PC-3 (cell line): ENCODE measurements around the gene MARF1. TPM values are rescaled to one million over a fixed set of nuclear protein-coding genes. Genes with fewer than 3 reads are reported as not detected.

ENCODE experiments used
- ATAC-seq: fragments of 200-7000 bp; cut with Tn5 transposase; 2 replicates; pipeline ENCODE4 v1.9.1; 2020; ENCODE audit warnings: mild to moderate bottlenecking, moderate library complexity
- BruUV-seq: library from RNA; stranded (reverse); fragments of 400-500 nt; replicated peaks from 2 replicates; lab custom pipeline; 2021; lab: Mats Ljungman, UMichigan
- CTCF ChIA-PET: fragments of 300-600 bp; sonication (Branson Sonifier 250); formaldehyde crosslinking; loops from one replicate; lab custom pipeline; 2022; ENCODE audit warnings: antibody characterized with exemption; lab: Charles Lee
- POLR2A ChIA-PET: fragments of 300-600 bp; sonication (Branson Sonifier 250); formaldehyde crosslinking; loops from one replicate; lab custom pipeline; 2022; ENCODE audit warnings: antibody characterized with exemption; ENCODE audit not compliant: unreplicated experiment; lab: Charles Lee
- DNase-seq: peaks from one replicate; pipeline ENCODE4 v3.0.0-alpha.2; 2015
- H2AFZ ChIP-seq: fragments of 300-600 bp; sonication (generic); 2 replicates; pipeline ENCODE4 v1.6.0; 2016; ENCODE audit warnings: antibody characterized with exemption, low read length
- H3F3A ChIP-seq: fragments of 300-600 bp; sonication (generic); one replicate; pipeline ENCODE4 v1.6.0; 2017; ENCODE audit warnings: antibody characterized with exemption, low read length, control low read depth, mild to moderate bottlenecking; ENCODE audit not compliant: unreplicated experiment
- H3K27ac ChIP-seq: fragments of 300-600 bp; sonication (generic); 2 replicates; pipeline ENCODE4 v1.5.1; 2016; ENCODE audit warnings: mild to moderate bottlenecking, low read length
- H3K27me3 ChIP-seq: fragments of 300-600 bp; sonication (generic); 2 replicates; pipeline ENCODE4 v1.6.1; 2016; ENCODE audit warnings: low read length, mixed read lengths
- H3K36me3 ChIP-seq: fragments of 300-600 bp; sonication (generic); 2 replicates; pipeline ENCODE4 v1.6.1; 2016; ENCODE audit warnings: low read depth, mixed run types, low read length, mixed read lengths
- H3K4me1 ChIP-seq: fragments of 300-600 bp; sonication (generic); 2 replicates; pipeline ENCODE4 v1.5.1; 2016; ENCODE audit warnings: low read length; ENCODE audit not compliant: insufficient read depth
- H3K4me2 ChIP-seq: fragments of 300-600 bp; sonication (generic); 2 replicates; pipeline ENCODE4 v1.6.0; 2016; ENCODE audit warnings: low read length
- H3K4me3 ChIP-seq: fragments of 300-600 bp; sonication (generic); 2 replicates; pipeline ENCODE4 v1.5.1; 2016; ENCODE audit warnings: mild to moderate bottlenecking, low read length, mixed read lengths
- H3K79me2 ChIP-seq: fragments of 300-600 bp; sonication (generic); 2 replicates; pipeline ENCODE4 v1.6.1; 2017; ENCODE audit warnings: low read length, mixed read lengths
- H3K9ac ChIP-seq: fragments of 300-600 bp; sonication (generic); 2 replicates; pipeline ENCODE4 v1.6.0; 2016; ENCODE audit warnings: mild to moderate bottlenecking, low read length
- H3K9me2 ChIP-seq: fragments of 300-600 bp; sonication (generic); replicated peaks from 2 replicates; pipeline ENCODE4 v1.6.1; 2016; ENCODE audit warnings: mixed run types, low read length, mixed read lengths
- H3K9me3 ChIP-seq: fragments of 300-600 bp; sonication (generic); 2 replicates; pipeline ENCODE4 v1.6.1; 2016; ENCODE audit warnings: low read length, mixed read lengths
- H4K20me1 ChIP-seq: fragments of 300-600 bp; sonication (generic); 2 replicates; pipeline ENCODE4 v1.6.1; 2016; ENCODE audit warnings: low read length, mixed read lengths
- EZH2 ChIP-seq: fragments of 300-600 bp; sonication (generic); IDR thresholded peaks from one replicate; pipeline ENCODE4 v1.6.1; 2017; ENCODE audit warnings: antibody characterized with exemption, mild to moderate bottlenecking, low read length; ENCODE audit not compliant: unreplicated experiment
- EZH2phosphoT487 ChIP-seq: fragments of 300-600 bp; sonication (generic); IDR thresholded peaks from 2 replicates; pipeline ENCODE4 v1.6.1; 2018; ENCODE audit warnings: mild to moderate bottlenecking, antibody characterized with exemption, low read length, borderline replicate concordance
- intact Hi-C: fragments of 100-400 bp; cut with micrococcal nuclease; formaldehyde crosslinking; loops from 2 replicates; pipeline ENCODE4 v1.9.0; 2023
- total RNA-seq: library from RNA; depleted of rRNA; stranded (reverse); fragments of >200 nt; gene quantifications from 2 replicates; pipeline ENCODE4 v1.2.3, GENCODE V29; 2014
- TF ChIP-seq, protein P1 (sequence below): fragments of 300-600 bp; sonication (generic); conservative IDR thresholded peaks from 2 replicates; pipeline ENCODE4 v1.5.1; 2017; ENCODE audit warnings: antibody characterized with exemption, low read depth, mild to moderate bottlenecking, low read length

MARF1 gene
- total RNA-seq, 1 experiment from 2014 or later, result 6.7 TPM

DNA sequence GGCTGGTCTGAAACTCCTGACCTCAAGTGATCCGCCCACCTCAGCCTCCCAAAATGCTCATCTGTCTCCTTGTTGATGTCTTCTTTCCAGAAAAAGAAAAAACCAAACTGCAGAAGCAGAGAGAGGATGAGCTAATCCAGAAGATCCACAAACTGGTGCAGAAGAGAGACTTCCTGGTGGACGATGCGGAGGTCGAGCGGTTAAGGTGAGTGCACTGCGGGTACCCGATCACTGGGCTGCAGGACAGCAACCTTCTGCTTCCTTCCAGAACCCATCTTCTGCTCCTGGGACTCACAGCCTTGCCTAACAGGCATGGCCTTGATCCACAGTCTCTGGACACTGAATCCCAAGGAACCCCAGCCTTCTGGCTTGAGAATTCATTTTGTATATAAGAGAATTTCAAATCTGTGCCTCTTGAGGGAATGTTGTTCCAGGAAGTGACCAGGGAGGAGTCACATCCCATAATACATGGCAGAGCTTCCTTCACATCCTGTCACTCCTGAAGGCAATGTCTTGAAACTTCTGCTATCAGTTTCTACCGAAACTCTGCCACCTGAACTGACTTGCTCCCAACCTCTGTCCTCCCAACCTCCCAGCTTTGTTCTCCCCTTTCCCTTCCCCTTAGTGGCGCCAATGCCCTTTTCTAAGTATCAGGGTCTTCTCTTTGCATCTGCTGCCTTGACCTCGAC is 61.7 kb downstream of the MARF1 start:
- ATAC-seq, result no peak
- Histone ChIP-seq H2AFZ (no peak overlapping the region), H3F3A (no peaks in the 10 kb centered on the region), H3K9me3 (no peaks in the 10 kb centered on the region), H4K20me1 (no peaks in the 10 kb centered on the region), H3K4me2 (no peak overlapping the region), H3K9ac (no peak overlapping the region), H3K36me3 (no peaks in the 10 kb centered on the region), H3K79me2 (no peaks in the 10 kb centered on the region), H3K4me1 (peaks cover 6% of the 10 kb centered on the region; the same call in 1 of the 2 replicates), H3K9me2 (no peaks in the 10 kb centered on the region), H3K4me3 (no peak overlapping the region), H3K27me3 (no peaks in the 10 kb centered on the region), H3K27ac (no peak overlapping the region)
- no TSS peak for BruUV-seq
- ChIA-PET CTCF (no interaction called here), POLR2A (no interaction called here)
- no peak for DNase-seq
- TF ChIP-seq EZH2phosphoT487 (no peak), EZH2 (no peak)
- TF ChIP-seq, protein P1, sequence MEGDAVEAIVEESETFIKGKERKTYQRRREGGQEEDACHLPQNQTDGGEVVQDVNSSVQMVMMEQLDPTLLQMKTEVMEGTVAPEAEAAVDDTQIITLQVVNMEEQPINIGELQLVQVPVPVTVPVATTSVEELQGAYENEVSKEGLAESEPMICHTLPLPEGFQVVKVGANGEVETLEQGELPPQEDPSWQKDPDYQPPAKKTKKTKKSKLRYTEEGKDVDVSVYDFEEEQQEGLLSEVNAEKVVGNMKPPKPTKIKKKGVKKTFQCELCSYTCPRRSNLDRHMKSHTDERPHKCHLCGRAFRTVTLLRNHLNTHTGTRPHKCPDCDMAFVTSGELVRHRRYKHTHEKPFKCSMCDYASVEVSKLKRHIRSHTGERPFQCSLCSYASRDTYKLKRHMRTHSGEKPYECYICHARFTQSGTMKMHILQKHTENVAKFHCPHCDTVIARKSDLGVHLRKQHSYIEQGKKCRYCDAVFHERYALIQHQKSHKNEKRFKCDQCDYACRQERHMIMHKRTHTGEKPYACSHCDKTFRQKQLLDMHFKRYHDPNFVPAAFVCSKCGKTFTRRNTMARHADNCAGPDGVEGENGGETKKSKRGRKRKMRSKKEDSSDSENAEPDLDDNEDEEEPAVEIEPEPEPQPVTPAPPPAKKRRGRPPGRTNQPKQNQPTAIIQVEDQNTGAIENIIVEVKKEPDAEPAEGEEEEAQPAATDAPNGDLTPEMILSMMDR, result no peak
- intact Hi-C loops, result no loop called here

DNA sequence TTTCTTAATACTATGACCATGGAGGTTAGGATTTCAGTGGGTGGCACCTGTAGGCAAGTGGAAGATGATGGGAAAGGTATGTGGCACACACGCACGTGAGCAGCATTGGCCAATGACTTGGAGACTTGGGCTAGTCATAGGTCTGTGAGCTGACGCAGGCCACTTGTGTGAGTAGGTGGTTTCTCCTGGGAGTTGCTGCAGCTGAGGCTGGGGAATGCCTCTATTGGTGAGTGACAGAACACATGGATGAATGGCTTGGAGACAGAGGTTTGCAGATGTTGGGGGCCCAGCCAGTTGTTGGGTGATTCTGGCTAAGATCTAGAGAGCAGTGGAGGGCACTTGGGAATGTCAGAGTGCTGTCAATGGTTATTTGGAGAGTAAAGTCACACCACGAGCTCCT is 64.1 kb downstream of the MARF1 start:
- TF ChIP-seq EZH2 (no peak), EZH2phosphoT487 (no peak)
- TF ChIP-seq, protein P1, result no peak
- ChIA-PET CTCF (no interaction called here), POLR2A (no interaction called here)
- no peak for DNase-seq
- no TSS peak for BruUV-seq
- no peaks in the 10 kb centered on the region for H3K79me2 ChIP-seq
- H3K4me1 ChIP-seq, result peaks cover 7% of the 10 kb centered on the region; the same call in 1 of the 2 replicates
- no peak overlapping the region for H3K4me3 ChIP-seq
- H3K9ac ChIP-seq, result no peak overlapping the region
- no peaks in the 10 kb centered on the region for H3F3A ChIP-seq
- no peak for ATAC-seq
- H2AFZ ChIP-seq, result no peak overlapping the region
- H3K27me3 ChIP-seq, result no peaks in the 10 kb centered on the region
- H4K20me1 ChIP-seq, result no peaks in the 10 kb centered on the region
- no peak overlapping the region for H3K27ac ChIP-seq
- intact Hi-C loops, result no loop called here
- H3K9me3 ChIP-seq, result no peaks in the 10 kb centered on the region
- no peaks in the 10 kb centered on the region for H3K36me3 ChIP-seq
- H3K4me2 ChIP-seq, result no peak overlapping the region
- no peaks in the 10 kb centered on the region for H3K9me2 ChIP-seq
